ENCODE results near the gene DOCK8. TPM values are rescaled to one million over a fixed set of nuclear protein-coding genes. Genes with fewer than 3 reads are reported as not detected.

The DOCK8 gene
- total RNA-seq, 4 donors from 2014 or later = 11.6 to 46.1 (median 31.8) TPM

GRCh38 chr9:437574-438001, 222.9 kb downstream of the DOCK8 start:
- 0 to 29% methylated on average over 1 of the region's 1 CpG for WGBS, 2 donors (ENCODE audit: low coverage in 1 of 2)
- Histone ChIP-seq H3K27ac (peak overlapping the region in 3 of 4 donors; percentile 68 to 74 (median 69)), H3K27me3 (no peaks in the 10 kb centered on the region), H3K36me3 (peaks cover 0 to 95% of the 10 kb centered on the region in 2 donors), H3K4me1 (peaks cover 0 to 13% (median 0%) of the 10 kb centered on the region in 3 donors), H3K9me3 (no peaks in the 10 kb centered on the region), H3K4me3 (no peak overlapping the region)
- TF ChIP-seq POLR2A (IDR thresholded peaks at IDR 0.05) (no peak), POLR2AphosphoS5 (IDR thresholded peaks at IDR 0.05) (no peak), CTCF (IDR thresholded peaks at IDR 0.05) (no peak), EP300 (IDR thresholded peaks at IDR 0.05) (no peak)
- peak; percentile 72 for ATAC-seq

- Histone ChIP-seq H3K36me3 (peaks cover 0 to 95% of the 10 kb centered on the region in 2 donors), H3K9me3 (no peaks in the 10 kb centered on the region), H3K4me1 (peaks cover 0 to 13% (median 0%) of the 10 kb centered on the region in 3 donors), H3K27me3 (no peaks in the 10 kb centered on the region), H3K4me3 (no peak overlapping the region), H3K27ac (peak overlapping the region in 3 of 4 donors; percentile 16 to 69 (median 58))
- TF ChIP-seq POLR2A (IDR thresholded peaks at IDR 0.05) (no peak), EP300 (IDR thresholded peaks at IDR 0.05) (no peak)
- 0 to 51% methylated on average over 1 to 2 of the region's 2 CpGs for WGBS, 2 donors (ENCODE audit: low coverage in 1 of 2)
- ATAC-seq = no peak
Observed at GRCh38 chr9:438066-438465, 223.4 kb downstream of the DOCK8 start.

- 66 to 80% methylated on average over 7 of the region's 20 CpGs for WGBS, 2 donors (ENCODE audit: low coverage in 1 of 2)
- no peaks in the 10 kb centered on the region for H3K27me3 ChIP-seq
- peak; percentile 90 for ATAC-seq
- no peaks in the 10 kb centered on the region for H3K9me3 ChIP-seq
- H3K4me3 ChIP-seq = no peak overlapping the region
- peaks cover 0 to 13% (median 0%) of the 10 kb centered on the region in 3 donors for H3K4me1 ChIP-seq
- TF ChIP-seq EP300 (IDR thresholded peaks at IDR 0.05) (no peak), POLR2AphosphoS5 (IDR thresholded peaks at IDR 0.05) (no peak), POLR2A (IDR thresholded peaks at IDR 0.05) (no peak)
- peak overlapping the region in 3 of 4 donors; percentile 58 to 69 (median 59) for H3K27ac ChIP-seq
- H3K36me3 ChIP-seq = peaks cover 0 to 95% of the 10 kb centered on the region in 2 donors
Observed at GRCh38 chr9:438961-439768, 224.5 kb downstream of the DOCK8 start.

- ATAC-seq = no peak
- Histone ChIP-seq H3K9me3 (no peaks in the 10 kb centered on the region), H3K27ac (no peak overlapping the region), H3K27me3 (no peaks in the 10 kb centered on the region), H3K36me3 (peaks cover 0 to 95% of the 10 kb centered on the region in 2 donors), H3K4me3 (no peak overlapping the region), H3K4me1 (peaks cover 0 to 13% (median 0%) of the 10 kb centered on the region in 3 donors)
- 94% methylated on average over 2 of the region's 7 CpGs; no CpG with 5 or more reads in 1 of the 2 donors for WGBS, 2 donors (ENCODE audit: low coverage in 1 of 2)
- TF ChIP-seq EP300 (IDR thresholded peaks at IDR 0.05) (no peak), POLR2AphosphoS5 (IDR thresholded peaks at IDR 0.05) (no peak), POLR2A (IDR thresholded peaks at IDR 0.05) (no peak), CTCF (IDR thresholded peaks at IDR 0.05) (no peak)
Observed at GRCh38 chr9:441126-441525, 226.5 kb downstream of the DOCK8 start.

GRCh38 chr9:444528-444927, 229.9 kb downstream of the DOCK8 start:
- 100% methylated on average over 1 of the region's 1 CpG; no CpG with 5 or more reads in 1 of the 2 donors for WGBS, 2 donors (ENCODE audit: low coverage in 1 of 2)
- TF ChIP-seq POLR2AphosphoS5 (IDR thresholded peaks at IDR 0.05) (no peak), EP300 (IDR thresholded peaks at IDR 0.05) (no peak), CTCF (IDR thresholded peaks at IDR 0.05) (no peak), POLR2A (IDR thresholded peaks at IDR 0.05) (no peak)
- ATAC-seq = no peak
- Histone ChIP-seq H3K4me1 (no peaks in the 10 kb centered on the region), H3K9me3 (no peaks in the 10 kb centered on the region), H3K27ac (no peak overlapping the region), H3K27me3 (no peaks in the 10 kb centered on the region), H3K36me3 (peaks cover 0 to 95% of the 10 kb centered on the region in 2 donors), H3K4me3 (no peak overlapping the region)
